Astrocyte of the cerebellum (primary cell): ENCODE results near the gene XRRA1.
"Not testable (repeated sequence)": the region's sequence is repeated elsewhere in the genome, so short reads cannot be mapped to it uniquely, and the experiment has no call there.

Source experiments
- DNase-seq: peaks from one replicate; pipeline ENCODE4 v3.0.0-alpha.2; 2011; ENCODE audit warnings: low read depth
- H3K4me3 ChIP-seq: 2 replicates; pipeline ENCODE4 v1.5.1; 2011; ENCODE audit warnings: mild to moderate bottlenecking, low read depth, low read length, moderate library complexity
- in situ Hi-C: cut with HindIII; loops from 2 replicates; pipeline ENCODE4 v1.10.0; 2017; ENCODE audit warnings: low sequenced_read_pairs
- TF ChIP-seq, protein P1 (sequence below): IDR thresholded peaks from 2 replicates; pipeline ENCODE4 v1.5.1; 2012; ENCODE audit warnings: low read length, low read depth, moderate library complexity, mild to moderate bottlenecking; ENCODE audit errors: missing control alignments

XRRA1 gene

GRCh38 chr11:74984070-74984469 lies 35.2 kb upstream of the XRRA1 start:
- TF ChIP-seq, protein P1, sequence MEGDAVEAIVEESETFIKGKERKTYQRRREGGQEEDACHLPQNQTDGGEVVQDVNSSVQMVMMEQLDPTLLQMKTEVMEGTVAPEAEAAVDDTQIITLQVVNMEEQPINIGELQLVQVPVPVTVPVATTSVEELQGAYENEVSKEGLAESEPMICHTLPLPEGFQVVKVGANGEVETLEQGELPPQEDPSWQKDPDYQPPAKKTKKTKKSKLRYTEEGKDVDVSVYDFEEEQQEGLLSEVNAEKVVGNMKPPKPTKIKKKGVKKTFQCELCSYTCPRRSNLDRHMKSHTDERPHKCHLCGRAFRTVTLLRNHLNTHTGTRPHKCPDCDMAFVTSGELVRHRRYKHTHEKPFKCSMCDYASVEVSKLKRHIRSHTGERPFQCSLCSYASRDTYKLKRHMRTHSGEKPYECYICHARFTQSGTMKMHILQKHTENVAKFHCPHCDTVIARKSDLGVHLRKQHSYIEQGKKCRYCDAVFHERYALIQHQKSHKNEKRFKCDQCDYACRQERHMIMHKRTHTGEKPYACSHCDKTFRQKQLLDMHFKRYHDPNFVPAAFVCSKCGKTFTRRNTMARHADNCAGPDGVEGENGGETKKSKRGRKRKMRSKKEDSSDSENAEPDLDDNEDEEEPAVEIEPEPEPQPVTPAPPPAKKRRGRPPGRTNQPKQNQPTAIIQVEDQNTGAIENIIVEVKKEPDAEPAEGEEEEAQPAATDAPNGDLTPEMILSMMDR: no peak
- in situ Hi-C loops: no loop called here
- no peak for DNase-seq
- H3K4me3 ChIP-seq: no peak overlapping the region

GRCh38 chr11:74981888-74982287 lies 33.0 kb upstream of the XRRA1 start:
- TF ChIP-seq, protein P1: no peak
- in situ Hi-C loops: no loop called here
- no peak overlapping the region for H3K4me3 ChIP-seq
- DNase-seq: no peak

- TF ChIP-seq, protein P1: no peak
- no peak for DNase-seq
- in situ Hi-C loops: no loop called here
- no peak overlapping the region for H3K4me3 ChIP-seq
These were observed 31.7 kb upstream of the XRRA1 start for GRCh38 chr11:74980634-74981033.

DNA sequence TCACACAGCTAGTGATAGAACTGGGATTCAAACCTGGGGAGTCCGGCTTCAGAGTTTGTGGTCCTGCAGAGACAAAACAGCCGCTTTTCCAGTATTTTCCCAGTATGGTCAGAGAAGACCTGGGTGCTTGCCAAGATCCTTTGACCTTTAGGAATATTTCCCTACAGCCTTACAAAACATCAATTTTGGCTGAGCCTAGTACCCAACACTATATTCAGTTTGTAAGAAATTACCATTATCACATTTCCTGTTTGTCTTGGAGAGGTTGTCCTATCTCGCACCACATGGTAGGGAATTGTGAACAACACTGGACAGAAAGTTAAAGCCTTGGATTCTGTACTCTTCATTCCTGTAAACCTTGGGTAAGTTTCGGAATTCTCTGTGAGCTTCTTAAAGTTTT lies 29.1 kb upstream of the XRRA1 start:
- no peak overlapping the region for H3K4me3 ChIP-seq
- in situ Hi-C loops: no loop called here
- no peak for DNase-seq
- TF ChIP-seq, protein P1: no peak

DNA sequence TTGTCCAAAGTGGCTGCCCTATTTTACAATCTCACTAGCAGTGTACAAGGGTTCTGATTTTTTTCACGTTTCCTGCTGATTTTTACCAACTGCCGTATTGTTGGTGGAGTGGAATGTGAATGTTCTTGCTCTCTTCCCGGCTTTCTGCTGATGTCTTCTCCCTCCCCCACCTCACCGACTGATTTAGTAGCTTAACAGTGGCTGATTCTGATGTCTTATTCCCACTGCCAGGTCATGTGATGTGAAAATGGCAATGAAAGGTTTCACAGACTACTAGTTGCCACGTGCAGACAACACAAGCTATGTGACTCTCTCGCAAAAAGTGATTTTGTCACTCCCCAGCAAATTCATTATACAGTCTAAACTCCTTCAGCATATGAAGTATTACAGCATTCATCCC lies 22.5 kb upstream of the XRRA1 start:
- TF ChIP-seq, protein P1: no peak
- H3K4me3 ChIP-seq: no peak overlapping the region
- DNase-seq: no peak
- in situ Hi-C loops: no loop called here

- in situ Hi-C loops: no loop called here
- no peak overlapping the region for H3K4me3 ChIP-seq
- no peak for DNase-seq
- TF ChIP-seq, protein P1: no peak
These were observed 22.0 kb upstream of the XRRA1 start for GRCh38 chr11:74970852-74971395.

- DNase-seq: no peak
- no peak overlapping the region for H3K4me3 ChIP-seq
- in situ Hi-C loops: no loop called here
- TF ChIP-seq, protein P1: no peak
These were observed 17.8 kb upstream of the XRRA1 start for GRCh38 chr11:74966651-74967050.

DNA sequence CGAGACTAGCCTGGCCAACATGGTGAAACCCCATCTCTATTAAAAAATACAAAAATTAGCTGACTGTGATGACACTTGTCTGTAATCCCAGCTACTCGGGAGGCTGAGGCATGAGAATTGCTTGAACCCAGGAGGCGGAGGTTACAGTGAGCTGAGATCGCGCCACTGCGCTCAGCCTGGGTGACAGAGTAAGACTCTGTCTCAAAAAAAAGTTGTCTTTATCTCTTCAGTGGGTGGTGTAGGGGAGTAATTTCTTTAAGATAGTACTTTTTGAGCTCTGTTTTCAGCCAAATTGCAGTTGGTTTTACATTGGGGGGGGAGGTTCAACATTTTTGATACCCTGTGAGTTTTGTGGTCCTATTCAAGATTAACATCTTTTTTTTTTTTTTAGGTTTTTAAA lies 11.2 kb upstream of the XRRA1 start:
- DNase-seq, in situ Hi-C loops, H3K4me3 ChIP-seq: not testable (repeated sequence)
